Trophoblast cell (in vitro differentiated cells and primary cell): ENCODE results near the gene ANKRD33.

ENCODE experiments used
- DNase-seq, 2 donors: peaks; one replicate each; pipeline ENCODE4 v3.0.0-alpha.2; 2016
- H2AFZ ChIP-seq: 2 replicates; pipeline ENCODE4 v1.6.1; 2013; ENCODE audit warnings: low read length, moderate library complexity, mild to moderate bottlenecking; ENCODE audit not compliant: insufficient read depth, poor library complexity
- H2AK5ac ChIP-seq: 2 replicates; pipeline ENCODE4 v1.6.1; 2013; ENCODE audit warnings: mild to moderate bottlenecking, low read length
- H2BK120ac ChIP-seq: 2 replicates; pipeline ENCODE4 v1.6.1; 2013; ENCODE audit warnings: low read length, mild to moderate bottlenecking, moderate library complexity; ENCODE audit not compliant: insufficient read depth, poor library complexity
- H2BK12ac ChIP-seq: 2 replicates; pipeline ENCODE4 v1.6.1; 2013; ENCODE audit warnings: mild to moderate bottlenecking, low read length, moderate library complexity
- H2BK5ac ChIP-seq: 2 replicates; pipeline ENCODE4 v1.6.1; 2013; ENCODE audit warnings: low read length, low read depth, moderate library complexity, mild to moderate bottlenecking; ENCODE audit not compliant: poor library complexity
- H3K14ac ChIP-seq: 2 replicates; pipeline ENCODE4 v1.6.1; 2013; ENCODE audit warnings: mild to moderate bottlenecking, low read length
- H3K18ac ChIP-seq: 2 replicates; pipeline ENCODE4 v1.6.1; 2013; ENCODE audit warnings: mild to moderate bottlenecking, low read length
- H3K23ac ChIP-seq: 2 replicates; pipeline ENCODE4 v1.6.1; 2013; ENCODE audit warnings: low read length
- H3K27ac ChIP-seq: 2 replicates; pipeline ENCODE4 v1.5.1; 2013; ENCODE audit warnings: low read depth, mild to moderate bottlenecking, inconsistent platforms, low read length, moderate library complexity
- H3K27me3 ChIP-seq: 2 replicates; pipeline ENCODE4 v1.6.1; 2013; ENCODE audit warnings: inconsistent platforms, mild to moderate bottlenecking, low read length, moderate library complexity; ENCODE audit not compliant: insufficient read depth
- H3K36me3 ChIP-seq, 2 experiments: 1 replicate in 1 of 2; 2 replicates in 1 of 2; pipeline ENCODE4 v1.6.1; 2013; ENCODE audit warnings: low read length in 2 of 2, mild to moderate bottlenecking in 2 of 2, moderate library complexity in 1 of 2; ENCODE audit not compliant: insufficient read depth in 2 of 2, control insufficient read depth in 1 of 2
- H3K4ac ChIP-seq: 2 replicates; pipeline ENCODE4 v1.6.1; 2013; ENCODE audit warnings: low read depth, mild to moderate bottlenecking, low read length, moderate library complexity
- H3K4me1 ChIP-seq, 2 experiments: 1 replicate in 1 of 2; 2 replicates in 1 of 2; pipeline ENCODE4 v1.6.1; 2013; ENCODE audit warnings: low read length in 2 of 2, mild to moderate bottlenecking in 2 of 2, moderate library complexity in 1 of 2; ENCODE audit not compliant: insufficient read depth in 2 of 2, control insufficient read depth in 1 of 2
- H3K4me2 ChIP-seq: 2 replicates; pipeline ENCODE4 v1.6.1; 2013; ENCODE audit warnings: inconsistent platforms, mild to moderate bottlenecking, low read length, moderate library complexity
- H3K4me3 ChIP-seq: 2 replicates; pipeline ENCODE4 v1.5.1; 2013; ENCODE audit warnings: mild to moderate bottlenecking, low read depth, low read length, inconsistent platforms
- H3K79me1 ChIP-seq: one replicate; pipeline ENCODE4 v1.6.1; 2013; ENCODE audit warnings: low read length
- H3K79me2 ChIP-seq: 2 replicates; pipeline ENCODE4 v1.6.1; 2013; ENCODE audit warnings: low read length, mild to moderate bottlenecking; ENCODE audit not compliant: control insufficient read depth, insufficient read depth, poor library complexity
- H3K9ac ChIP-seq: 2 replicates; pipeline ENCODE4 v1.6.1; 2013; ENCODE audit warnings: mild to moderate bottlenecking, low read length
- H3K9me3 ChIP-seq: 2 replicates; pipeline ENCODE4 v1.6.1; 2013; ENCODE audit warnings: low read depth, mild to moderate bottlenecking, control low read depth, inconsistent platforms, low read length; ENCODE audit not compliant: insufficient read depth
- H4K12ac ChIP-seq: 2 replicates; pipeline ENCODE4 v1.6.1; 2013; ENCODE audit warnings: low read depth, mild to moderate bottlenecking, low read length, moderate library complexity
- H4K8ac ChIP-seq: 2 replicates; pipeline ENCODE4 v1.6.1; 2013; ENCODE audit warnings: low read depth, mild to moderate bottlenecking, low read length, moderate library complexity
- H4K91ac ChIP-seq: one replicate; pipeline ENCODE4 v1.6.1; 2013; ENCODE audit warnings: low read depth, mild to moderate bottlenecking, low read length, moderate library complexity
- WGBS: extraction: QIAGEN DNeasy Blood & Tissue Kit; methylation state at CpG from one replicate; pipeline ENCODE4 v1.1.7; 2013; ENCODE audit warnings: missing lambda C conversion rate; ENCODE audit not compliant: insufficient read length, insufficient coverage; ENCODE audit errors: extremely low coverage; 5-methylcytosine and 5-hydroxymethylcytosine counted together

The ANKRD33 gene

DNA sequence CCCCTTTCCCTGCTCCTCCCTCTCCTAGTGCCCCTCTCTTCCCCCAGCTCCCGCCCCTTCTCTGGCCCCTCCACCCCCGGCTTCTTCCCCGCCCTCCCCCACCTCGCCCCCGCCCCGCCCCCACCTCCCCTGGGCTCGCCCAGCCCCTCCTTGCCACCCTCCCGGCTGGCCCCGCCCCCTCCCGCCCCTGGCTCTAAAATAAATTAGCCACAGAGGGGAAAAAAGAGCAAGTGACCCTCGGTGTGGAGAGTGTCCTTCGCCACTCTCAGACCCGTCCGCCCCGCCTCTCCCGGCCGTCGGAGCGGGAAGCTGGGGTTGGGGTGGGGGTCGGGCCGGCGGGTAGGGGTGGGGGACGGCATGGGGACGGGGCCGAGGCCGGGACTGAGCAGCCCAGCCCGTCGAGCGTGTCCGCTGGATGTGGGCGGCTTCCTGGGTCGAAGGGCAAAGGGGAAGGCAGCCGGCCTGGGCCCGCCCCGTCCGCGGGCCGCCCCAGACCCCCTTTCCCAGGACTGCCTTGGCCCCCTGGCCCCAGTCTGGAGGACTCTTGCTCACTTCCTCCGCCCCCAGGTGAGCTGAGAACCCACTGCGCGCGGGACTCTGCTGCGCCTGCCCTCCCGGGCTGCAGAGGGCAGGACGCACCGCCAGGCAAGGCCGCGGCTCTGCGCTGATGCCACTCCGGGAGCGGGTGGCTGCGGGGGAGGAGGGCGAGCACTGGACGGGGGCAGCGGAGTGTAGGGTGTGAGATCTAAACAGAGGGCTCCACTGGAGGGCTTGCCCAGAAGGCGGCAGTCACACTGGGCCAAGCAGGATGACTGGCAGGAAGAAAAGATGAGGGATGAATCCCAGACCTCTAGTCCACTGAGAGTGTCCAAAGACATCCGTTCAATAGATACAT lies 38.8 kb upstream of the ANKRD33 start:
- Histone ChIP-seq H3K27ac (peak overlapping the region; percentile 62), H3K9ac (peak overlapping the region; percentile 72), H3K4me1 (peaks cover 15 to 21% of the 10 kb centered on the region in 2 experiments), H2BK120ac (peak overlapping the region; percentile 37), H3K18ac (peak overlapping the region; percentile 78), H3K36me3 (peaks cover 13 to 17% of the 10 kb centered on the region in 2 experiments), H4K8ac (peak overlapping the region; percentile 70), H4K91ac (peak overlapping the region; percentile 62), H2BK5ac (no peak overlapping the region), H2BK12ac (no peak overlapping the region), H3K23ac (no peak overlapping the region), H3K9me3 (no peaks in the 10 kb centered on the region), H2AFZ (peak overlapping the region; percentile 64), H4K12ac (peak overlapping the region; percentile 9), H3K4me3 (peak overlapping the region; percentile 75), H3K4me2 (peak overlapping the region; percentile 75), H3K79me2 (peaks cover 38% of the 10 kb centered on the region), H2AK5ac (peak overlapping the region; percentile 5), H3K4ac (peak overlapping the region; percentile 3), H3K27me3 (no peaks in the 10 kb centered on the region), H3K14ac (peak overlapping the region; percentile 46), H3K79me1 (peaks cover 16% of the 10 kb centered on the region)
- WGBS, result no CpG with 5 or more reads among the region's 57 CpGs
- peak in 1 of 2 donors; percentile 41 for DNase-seq

DNA sequence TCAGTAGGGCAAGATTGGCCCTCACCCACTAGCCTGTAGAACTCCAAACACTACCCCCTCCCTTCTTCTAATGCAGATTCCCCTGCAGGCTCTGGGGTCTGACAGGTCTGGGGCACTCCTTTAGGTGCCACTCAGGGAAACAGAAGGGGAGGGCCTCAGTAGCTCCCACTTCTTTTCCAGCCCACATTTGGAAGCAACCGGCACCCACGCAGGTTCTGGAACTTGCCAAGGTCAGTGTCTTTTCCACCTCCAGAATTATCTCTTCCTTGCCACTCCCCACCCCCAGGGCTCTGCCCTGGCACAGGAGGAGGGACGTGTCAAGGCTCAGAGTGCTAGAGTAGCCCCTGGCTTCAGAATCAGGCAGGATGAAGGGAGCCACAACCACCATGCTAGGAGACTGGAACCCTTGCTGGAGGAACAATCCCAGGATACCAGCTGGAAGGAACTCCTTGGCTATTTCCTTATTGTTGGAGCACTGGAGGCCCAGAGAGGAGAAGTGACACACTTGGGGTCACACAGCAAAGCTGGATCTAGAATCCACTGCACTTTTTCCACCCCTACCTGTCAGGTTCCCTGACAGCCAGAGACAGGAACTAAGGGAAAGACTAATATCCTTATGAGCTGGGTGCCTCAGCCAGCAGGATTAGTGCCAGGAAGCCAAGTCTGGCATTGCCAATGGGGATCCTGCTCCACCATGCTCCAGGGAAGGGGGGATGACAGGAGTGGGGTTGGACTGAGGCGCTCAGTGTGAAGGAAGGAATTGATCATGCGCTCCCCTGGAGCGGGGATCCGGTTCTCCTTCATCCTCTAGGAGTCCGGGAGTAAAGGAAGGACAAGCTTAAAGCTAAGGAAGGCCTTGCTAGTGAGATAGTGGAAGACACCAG lies 37.6 kb upstream of the ANKRD33 start:
- Histone ChIP-seq H3K18ac (no peak overlapping the region), H3K79me1 (peaks cover 18% of the 10 kb centered on the region), H3K4me1 (peaks cover 14 to 21% of the 10 kb centered on the region in 2 experiments), H3K36me3 (peaks cover 6 to 9% of the 10 kb centered on the region in 2 experiments), H2BK5ac (no peak overlapping the region), H2BK120ac (no peak overlapping the region), H3K9me3 (no peaks in the 10 kb centered on the region), H3K23ac (no peak overlapping the region), H3K79me2 (peaks cover 29% of the 10 kb centered on the region), H3K14ac (no peak overlapping the region), H4K91ac (peak overlapping the region; percentile 62), H2AFZ (no peak overlapping the region), H3K4me2 (peak overlapping the region; percentile 75), H4K12ac (no peak overlapping the region), H3K4me3 (no peak overlapping the region), H4K8ac (no peak overlapping the region), H3K27ac (no peak overlapping the region), H3K9ac (peak overlapping the region; percentile 10), H2BK12ac (no peak overlapping the region), H3K4ac (no peak overlapping the region), H3K27me3 (no peaks in the 10 kb centered on the region), H2AK5ac (no peak overlapping the region)
- no CpG with 5 or more reads among the region's 8 CpGs for WGBS
- DNase-seq, result no peak

DNA sequence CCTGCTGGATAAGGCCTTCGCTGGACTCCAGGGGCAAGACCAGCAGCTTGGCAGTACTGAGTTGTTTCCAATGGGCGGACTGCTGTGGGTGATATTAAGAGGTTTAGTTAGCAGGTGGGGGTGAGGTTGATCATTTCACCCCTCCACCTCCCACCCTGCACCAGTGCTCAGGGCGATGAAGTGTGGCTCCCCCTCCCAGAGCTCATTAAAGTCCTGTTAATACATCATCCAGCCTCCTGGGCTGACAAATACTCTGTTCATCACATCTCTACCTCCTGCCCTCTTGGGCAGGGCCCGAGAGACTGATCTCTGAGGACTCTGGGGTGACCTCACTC lies 37.0 kb upstream of the ANKRD33 start:
- Histone ChIP-seq H3K4me1 (peaks cover 9 to 24% of the 10 kb centered on the region in 2 experiments), H2AK5ac (no peak overlapping the region), H3K18ac (no peak overlapping the region), H2BK5ac (no peak overlapping the region), H3K14ac (no peak overlapping the region), H3K79me1 (peaks cover 22% of the 10 kb centered on the region), H2BK120ac (no peak overlapping the region), H3K4me2 (no peak overlapping the region), H4K91ac (no peak overlapping the region), H3K36me3 (peaks cover 5 to 6% of the 10 kb centered on the region in 2 experiments), H3K27me3 (no peaks in the 10 kb centered on the region), H4K8ac (no peak overlapping the region), H2AFZ (no peak overlapping the region), H4K12ac (no peak overlapping the region), H2BK12ac (no peak overlapping the region), H3K27ac (no peak overlapping the region), H3K4ac (no peak overlapping the region), H3K79me2 (peaks cover 25% of the 10 kb centered on the region), H3K4me3 (no peak overlapping the region), H3K23ac (no peak overlapping the region), H3K9ac (no peak overlapping the region), H3K9me3 (no peaks in the 10 kb centered on the region)
- no CpG with 5 or more reads among the region's 4 CpGs for WGBS
- DNase-seq, result no peak

DNA sequence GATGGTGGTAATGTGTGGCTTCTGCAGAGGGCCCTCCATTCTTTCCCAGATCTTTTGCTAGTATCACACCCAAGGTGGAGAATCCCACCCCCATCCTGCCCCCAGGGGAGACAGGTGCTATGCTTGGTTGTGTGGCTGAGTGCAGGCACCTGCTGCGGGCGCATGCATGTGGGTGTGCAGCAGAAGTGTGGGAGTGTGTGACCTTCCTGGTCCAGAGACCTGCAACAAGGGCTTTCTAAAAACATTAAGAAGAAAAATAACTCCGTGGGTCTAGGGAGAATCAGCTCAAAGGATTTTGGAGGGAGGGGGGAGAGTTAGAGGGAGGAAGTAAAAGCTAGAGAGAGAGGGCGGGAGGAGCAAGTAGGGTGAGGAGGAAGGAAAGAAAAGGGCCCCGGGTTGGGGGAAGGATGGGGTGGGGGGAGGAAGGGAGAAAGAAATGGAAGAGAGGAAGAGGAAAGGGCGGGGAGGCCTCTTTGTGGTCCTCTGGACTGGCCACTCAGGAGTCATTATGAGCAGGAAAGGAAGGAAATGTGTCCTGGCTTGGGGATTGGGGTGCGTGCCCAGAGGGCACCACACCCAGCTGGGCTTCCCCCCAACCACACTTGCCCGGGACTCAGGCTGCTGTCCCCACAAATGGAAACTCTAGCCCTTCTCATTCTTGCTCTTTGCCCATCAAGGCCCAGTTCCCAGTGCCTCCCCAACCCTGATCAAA lies 36.3 kb upstream of the ANKRD33 start:
- Histone ChIP-seq H3K4me2 (no peak overlapping the region), H3K27ac (no peak overlapping the region), H3K4me3 (no peak overlapping the region), H3K23ac (no peak overlapping the region), H3K14ac (no peak overlapping the region), H3K9ac (no peak overlapping the region), H3K18ac (no peak overlapping the region), H3K79me1 (peaks cover 28% of the 10 kb centered on the region), H2AFZ (no peak overlapping the region), H3K4me1 (peaks cover 7 to 24% of the 10 kb centered on the region in 2 experiments), H2AK5ac (no peak overlapping the region), H3K27me3 (no peaks in the 10 kb centered on the region), H3K36me3 (no peaks in the 10 kb centered on the region), H2BK120ac (no peak overlapping the region), H3K4ac (no peak overlapping the region), H2BK12ac (no peak overlapping the region), H4K91ac (no peak overlapping the region), H2BK5ac (no peak overlapping the region), H3K79me2 (peaks cover 19% of the 10 kb centered on the region), H3K9me3 (no peaks in the 10 kb centered on the region), H4K12ac (no peak overlapping the region), H4K8ac (no peak overlapping the region)
- peak in 1 of 2 donors; percentile 41 for DNase-seq
- 100% methylated on average over 2 of the region's 8 CpGs for WGBS
